MCF 10A (cell line): ENCODE results near the gene ADPGK. TPM values are rescaled to one million over a fixed set of nuclear protein-coding genes. Genes with fewer than 3 reads are reported as not detected.

ENCODE experiments used
- BruUV-seq: library from RNA; stranded (reverse); fragments of 400-500 nt; replicated peaks from 2 replicates; lab custom pipeline; 2021; lab: Mats Ljungman, UMichigan
- CTCF ChIA-PET: fragments of 300-600 bp; sonication (Branson Sonifier 250); formaldehyde crosslinking; extraction: SDS; loops from one replicate; lab custom pipeline; 2021; ENCODE audit warnings: antibody characterized with exemption, inconsistent platforms; lab: Yijun Ruan, JAX
- POLR2A ChIA-PET: fragments of 300-600, 350-650 bp; sonication (Branson Sonifier 250); formaldehyde crosslinking; extraction: SDS; loops from one replicate; lab custom pipeline; 2020; ENCODE audit warnings: antibody characterized with exemption, inconsistent platforms; lab: Yijun Ruan, JAX
- DNase-seq: peaks from one replicate; pipeline ENCODE4 v3.0.0-alpha.2; 2018; ENCODE audit not compliant: unreplicated experiment
- H3K27ac Mint-ChIP-seq: one replicate; pipeline ENCODE4 v1.8.0; 2022; ENCODE audit warnings: mild to moderate bottlenecking, low read depth, mixed read lengths; ENCODE audit not compliant: unreplicated experiment
- H3K27me3 Mint-ChIP-seq: one replicate; pipeline ENCODE4 v1.8.0; 2022; ENCODE audit warnings: mixed read lengths; ENCODE audit not compliant: insufficient read depth, unreplicated experiment
- H3K36me3 Mint-ChIP-seq: one replicate; pipeline ENCODE4 v1.8.0; 2022; ENCODE audit warnings: mild to moderate bottlenecking, moderate library complexity, mixed read lengths; ENCODE audit not compliant: insufficient read depth, unreplicated experiment
- H3K4me1 Mint-ChIP-seq: one replicate; pipeline ENCODE4 v1.8.0; 2022; ENCODE audit warnings: mixed read lengths; ENCODE audit not compliant: insufficient read depth, unreplicated experiment
- H3K4me3 Mint-ChIP-seq: one replicate; pipeline ENCODE4 v1.8.0; 2022; ENCODE audit warnings: mild to moderate bottlenecking, moderate library complexity, mixed read lengths; ENCODE audit not compliant: unreplicated experiment
- H3K9me3 Mint-ChIP-seq: one replicate; pipeline ENCODE4 v1.8.0; 2022; ENCODE audit warnings: mixed read lengths; ENCODE audit not compliant: unreplicated experiment
- intact Hi-C: fragments of 100-400 bp; cut with micrococcal nuclease; formaldehyde crosslinking; loops from 2 replicates; pipeline ENCODE4 v1.14.1; 2022
- total RNA-seq: library from RNA; stranded (reverse); gene quantifications from 2 replicates; pipeline ENCODE4 v1.2.3, GENCODE V29; 2022
- TF ChIP-seq, protein P1 (sequence below): fragments of 200-600 bp; IDR thresholded peaks from one replicate; pipeline ENCODE4 v1.8.0; 2022; ENCODE audit warnings: antibody characterized with exemption, mild to moderate bottlenecking; ENCODE audit not compliant: unreplicated experiment

ADPGK gene
- total RNA-seq, 1 experiment from 2014 or later = 53.7 TPM

DNA sequence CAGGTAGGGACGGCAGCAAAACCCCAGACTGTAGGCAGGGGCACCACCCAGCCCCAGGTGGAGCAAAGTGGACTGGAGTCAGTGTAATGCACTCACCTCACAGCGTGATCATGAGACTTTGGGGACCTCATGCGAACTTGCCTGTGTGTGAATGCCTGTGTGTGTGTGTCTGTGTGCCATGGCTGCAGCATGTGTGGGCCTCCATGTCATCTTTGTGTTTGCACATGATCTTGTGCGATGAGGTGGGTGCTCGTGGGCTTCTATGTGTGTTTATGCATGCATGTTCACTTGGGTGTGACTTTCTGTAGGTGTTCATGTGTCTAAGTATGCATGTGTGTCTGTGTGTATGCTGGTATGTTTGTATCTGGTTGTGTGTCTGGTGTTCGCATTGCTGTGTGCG lies 41.2 kb upstream of the ADPGK start:
- Mint-ChIP-seq H3K36me3 (no peaks in the 10 kb centered on the region), H3K4me1 (no peaks in the 10 kb centered on the region), H3K27ac (no peak overlapping the region), H3K27me3 (peaks cover 60% of the 10 kb centered on the region), H3K4me3 (no peak overlapping the region), H3K9me3 (no peaks in the 10 kb centered on the region)
- no peak for DNase-seq
- CTCF ChIA-PET = no interaction called here
- POLR2A ChIA-PET = no interaction called here
- intact Hi-C loops = no loop called here
- BruUV-seq = no TSS peak
- TF ChIP-seq, protein P1, sequence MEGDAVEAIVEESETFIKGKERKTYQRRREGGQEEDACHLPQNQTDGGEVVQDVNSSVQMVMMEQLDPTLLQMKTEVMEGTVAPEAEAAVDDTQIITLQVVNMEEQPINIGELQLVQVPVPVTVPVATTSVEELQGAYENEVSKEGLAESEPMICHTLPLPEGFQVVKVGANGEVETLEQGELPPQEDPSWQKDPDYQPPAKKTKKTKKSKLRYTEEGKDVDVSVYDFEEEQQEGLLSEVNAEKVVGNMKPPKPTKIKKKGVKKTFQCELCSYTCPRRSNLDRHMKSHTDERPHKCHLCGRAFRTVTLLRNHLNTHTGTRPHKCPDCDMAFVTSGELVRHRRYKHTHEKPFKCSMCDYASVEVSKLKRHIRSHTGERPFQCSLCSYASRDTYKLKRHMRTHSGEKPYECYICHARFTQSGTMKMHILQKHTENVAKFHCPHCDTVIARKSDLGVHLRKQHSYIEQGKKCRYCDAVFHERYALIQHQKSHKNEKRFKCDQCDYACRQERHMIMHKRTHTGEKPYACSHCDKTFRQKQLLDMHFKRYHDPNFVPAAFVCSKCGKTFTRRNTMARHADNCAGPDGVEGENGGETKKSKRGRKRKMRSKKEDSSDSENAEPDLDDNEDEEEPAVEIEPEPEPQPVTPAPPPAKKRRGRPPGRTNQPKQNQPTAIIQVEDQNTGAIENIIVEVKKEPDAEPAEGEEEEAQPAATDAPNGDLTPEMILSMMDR = no peak

DNA sequence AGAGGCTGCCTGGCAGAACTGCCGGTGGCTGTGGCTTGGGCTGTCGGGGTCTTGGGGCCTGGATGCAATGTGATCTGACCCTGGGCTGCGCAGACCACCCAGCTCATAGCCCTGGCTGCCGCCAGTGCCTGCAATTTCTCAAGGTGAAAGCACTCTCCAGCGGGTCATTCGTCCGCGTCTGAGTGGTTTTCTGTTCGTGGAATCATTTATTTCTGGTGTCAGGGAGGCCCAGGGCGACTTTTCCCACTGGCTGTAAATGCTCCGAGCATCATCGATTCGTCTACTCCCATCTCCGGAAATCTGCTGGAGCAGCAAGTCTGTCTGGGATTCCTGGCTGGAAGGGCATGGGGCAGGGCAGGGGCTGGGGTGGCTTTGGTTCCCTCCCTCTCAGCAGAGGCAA lies 40.6 kb upstream of the ADPGK start:
- Mint-ChIP-seq H3K4me3 (no peak overlapping the region), H3K36me3 (no peaks in the 10 kb centered on the region), H3K27ac (no peak overlapping the region), H3K4me1 (no peaks in the 10 kb centered on the region), H3K9me3 (no peaks in the 10 kb centered on the region), H3K27me3 (peaks cover 60% of the 10 kb centered on the region)
- intact Hi-C loops = no loop called here
- no TSS peak for BruUV-seq
- ChIA-PET POLR2A (no interaction called here), CTCF (interaction anchor here (0.9 kb wide), 1 partner anchor 8 kb away, joined by 3 read pairs; no protein-coding TSS in a partner anchor)
- TF ChIP-seq, protein P1 = no peak
- DNase-seq = no peak

DNA sequence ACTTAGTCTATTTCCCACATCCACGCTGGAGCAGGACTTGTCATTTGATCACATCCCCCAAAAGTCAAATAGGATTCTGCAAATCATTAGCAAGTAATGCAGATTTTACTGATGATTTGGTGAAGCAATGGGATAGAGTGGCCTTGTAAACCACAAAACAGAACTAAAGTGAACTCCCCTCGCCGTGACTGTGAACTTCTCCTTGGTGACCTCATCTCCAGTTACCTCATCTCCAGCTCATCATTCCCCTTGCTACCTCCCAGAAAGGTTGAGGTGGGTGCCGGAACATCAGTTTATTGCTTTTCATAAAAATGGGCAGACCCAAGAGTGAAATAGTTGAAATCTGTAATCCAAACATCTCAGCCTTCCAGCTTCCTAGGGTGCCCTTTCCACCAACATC lies 36.7 kb upstream of the ADPGK start:
- Mint-ChIP-seq H3K4me1 (no peaks in the 10 kb centered on the region), H3K27me3 (peaks cover 66% of the 10 kb centered on the region), H3K36me3 (no peaks in the 10 kb centered on the region), H3K27ac (no peak overlapping the region), H3K4me3 (no peak overlapping the region), H3K9me3 (no peaks in the 10 kb centered on the region)
- intact Hi-C loops = no loop called here
- BruUV-seq = no TSS peak
- CTCF ChIA-PET = interaction anchor here (0.6 kb wide), 1 partner anchor 258 kb away, joined by 3 read pairs; no protein-coding TSS in a partner anchor
- POLR2A ChIA-PET = interaction anchor here (0.9 kb wide), 1 partner anchor 8 kb away, joined by 3 read pairs; no protein-coding TSS in a partner anchor
- TF ChIP-seq, protein P1 = no peak
- no peak for DNase-seq

DNA sequence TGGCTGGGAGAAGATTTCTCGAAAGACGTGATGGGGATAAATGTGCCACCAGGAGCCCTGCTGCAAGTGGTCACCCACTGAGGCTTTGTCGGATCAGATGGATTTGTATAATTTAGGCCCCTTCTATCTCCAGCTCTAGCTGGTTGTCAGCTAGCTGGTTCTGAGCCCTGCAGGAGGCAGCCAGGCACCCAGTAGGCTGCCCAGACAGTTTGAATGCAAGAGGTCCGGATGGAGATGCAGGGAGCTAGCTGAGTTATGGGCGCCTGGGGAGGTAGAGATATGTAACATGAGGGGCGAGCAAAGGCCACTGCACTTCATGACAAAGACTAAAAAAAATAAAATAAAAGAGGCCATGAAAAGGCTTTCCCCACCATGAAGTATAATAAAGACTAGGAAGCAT lies 35.1 kb upstream of the ADPGK start:
- CTCF ChIA-PET = no interaction called here
- Mint-ChIP-seq H3K27me3 (peaks cover 70% of the 10 kb centered on the region), H3K27ac (no peak overlapping the region), H3K9me3 (no peaks in the 10 kb centered on the region), H3K4me1 (no peaks in the 10 kb centered on the region), H3K36me3 (no peaks in the 10 kb centered on the region), H3K4me3 (no peak overlapping the region)
- BruUV-seq = no TSS peak
- POLR2A ChIA-PET = no interaction called here
- no peak for DNase-seq
- intact Hi-C loops = no loop called here
- TF ChIP-seq, protein P1 = no peak
